Measurements from ENCODE around the gene NUDT4.

- TF ChIP-seq POLR2A (IDR thresholded peaks at IDR 0.05) (no peak), CTCF (IDR thresholded peaks at IDR 0.05) (peak in 4 of 6 experiments; percentile 7 to 32 (median 26))
Observed at GRCh38 chr12:93380480-93381121, 2.9 kb downstream of the NUDT4 start.

Data from Peyer's patch (tissue), 4 donors.